Prostate gland (tissue), 2 donors: ENCODE measurements around the gene ARMC6. TPM values are rescaled to one million over a fixed set of nuclear protein-coding genes. Genes with fewer than 3 reads are reported as not detected.
"Not testable (repeated sequence)": the region's sequence is repeated elsewhere in the genome, so short reads cannot be mapped to it uniquely, and the experiment has no call there.

Source experiments
- DNase-seq: peaks from one replicate; pipeline ENCODE4 v3.0.0-alpha.2; 2019; ENCODE audit warnings: low spot score
- H3K27ac ChIP-seq, 2 donors: fragments of 200-600 bp; sonication (generic); 2 replicates each; pipeline ENCODE4 v1.5.1; 2017 to 2019
- H3K27me3 ChIP-seq: fragments of 200-600 bp; sonication (generic); replicated peaks from 2 replicates; pipeline ENCODE4 v1.5.1; 2019; ENCODE audit not compliant: insufficient read depth
- H3K36me3 ChIP-seq, 2 donors: fragments of 200-600 bp; sonication (generic); 1 replicate in 1 of 2; 2 replicates in 1 of 2; pipeline versions ENCODE4 v1.5.1 to v1.8.1; 2017 to 2019
- H3K4me1 ChIP-seq: fragments of 200-600 bp; sonication (generic); replicated peaks from 2 replicates; pipeline ENCODE4 v1.5.1; 2019
- H3K4me3 ChIP-seq, 2 donors: fragments of 200-600 bp; sonication (generic); 2 replicates each; pipeline ENCODE4 v1.5.1; 2017 to 2019
- H3K9me3 ChIP-seq: fragments of 200-600 bp; sonication (generic); 2 replicates; pipeline ENCODE4 v1.5.1; 2017
- CTCF ChIP-seq, 4 experiments: fragments of 200-600 bp in 2 of 4; fragments of 450-650 bp in 2 of 4; sonication (generic) in 2 of 4; IDR thresholded peaks; 1 replicate in 3 of 4; 2 replicates in 1 of 4; pipeline ENCODE4 v1.5.1; 2016 to 2019; ENCODE audit warnings: antibody characterized with exemption in 4 of 4, mild to moderate bottlenecking in 2 of 4, moderate library complexity in 2 of 4
- POLR2A ChIP-seq: fragments of 450-650 bp; IDR thresholded peaks from one replicate; pipeline ENCODE4 v1.6.1; 2016; ENCODE audit warnings: antibody characterized with exemption, mild to moderate bottlenecking
- POLR2AphosphoS5 ChIP-seq: sonication (generic); formaldehyde crosslinking; IDR thresholded peaks from one replicate; pipeline ENCODE4 v1.6.1; 2017; ENCODE audit warnings: antibody characterized with exemption
- WGBS: methylation state at CpG from one replicate; pipeline ENCODE4 v1.1.5; 2018; 5-methylcytosine and 5-hydroxymethylcytosine counted together
- intact Hi-C: fragments of 100-400 bp; cut with DNase I; formaldehyde crosslinking; loops from one replicate; pipeline ENCODE4 v1.14.2; 2022
- total RNA-seq, 2 donors: library from RNA; depleted of rRNA; stranded (reverse); fragments of >200 nt; gene quantifications; one replicate each; pipeline ENCODE4 v1.1.0, GENCODE V29; 2016

Gene ARMC6
- total RNA-seq, 2 donors from 2014 or later: 36.1 to 43.3 TPM

- no peaks in the 10 kb centered on the region for H3K36me3 ChIP-seq
- H3K9me3 ChIP-seq: no peaks in the 10 kb centered on the region
- WGBS: 91% methylated on average over 11 of the region's 11 CpGs
- intact Hi-C loops: no loop called here
- no peaks in the 10 kb centered on the region for H3K4me1 ChIP-seq
- H3K27me3 ChIP-seq: no peaks in the 10 kb centered on the region
- H3K27ac ChIP-seq: no peak overlapping the region
- TF ChIP-seq POLR2A (no peak), POLR2AphosphoS5 (no peak), CTCF (IDR thresholded peaks at IDR 0.05) (no peak)
- no peak for DNase-seq
- no peak overlapping the region for H3K4me3 ChIP-seq
These were observed 69.8 kb downstream of the ARMC6 start for GRCh38 chr19:19103167-19103566.

GRCh38 chr19:19105365-19106055, 72.1 kb downstream of the ARMC6 start:
- Histone ChIP-seq H3K4me3 (peak overlapping the region in 1 of 2 donors; percentile 10), H3K9me3 (no peaks in the 10 kb centered on the region), H3K27me3 (no peaks in the 10 kb centered on the region), H3K27ac (peak overlapping the region in 1 of 2 donors; percentile 18), H3K36me3 (no peaks in the 10 kb centered on the region), H3K4me1 (no peaks in the 10 kb centered on the region)
- intact Hi-C loops: no loop called here
- WGBS: 18% methylated on average over 36 of the region's 36 CpGs
- TF ChIP-seq CTCF (IDR thresholded peaks at IDR 0.05) (no peak), POLR2AphosphoS5 (no peak), POLR2A (no peak)
- peak; percentile 39 for DNase-seq

- Histone ChIP-seq H3K4me1 (no peaks in the 10 kb centered on the region), H3K4me3 (peak overlapping the region in 1 of 2 donors; percentile 10), H3K9me3 (no peaks in the 10 kb centered on the region), H3K27me3 (no peaks in the 10 kb centered on the region), H3K36me3 (no peaks in the 10 kb centered on the region), H3K27ac (no peak overlapping the region)
- intact Hi-C loops: no loop called here
- no peak for DNase-seq
- TF ChIP-seq POLR2A (no peak), POLR2AphosphoS5 (no peak), CTCF (IDR thresholded peaks at IDR 0.05) (no peak)
- 48% methylated on average over 25 of the region's 25 CpGs for WGBS
These were observed 72.7 kb downstream of the ARMC6 start for GRCh38 chr19:19106056-19106551.

- intact Hi-C loops, H3K27ac ChIP-seq, H3K4me1 ChIP-seq, H3K27me3 ChIP-seq, H3K4me3 ChIP-seq, H3K36me3 ChIP-seq, H3K9me3 ChIP-seq, DNase-seq: not testable (repeated sequence)
- 95% methylated on average over 7 of the region's 7 CpGs for WGBS
These were observed 73.5 kb downstream of the ARMC6 start for GRCh38 chr19:19106938-19107337.

GRCh38 chr19:19107654-19108053, 74.3 kb downstream of the ARMC6 start:
- 83% methylated on average over 11 of the region's 11 CpGs for WGBS
- Histone ChIP-seq H3K4me3 (no peak overlapping the region), H3K27ac (no peak overlapping the region), H3K9me3 (no peaks in the 10 kb centered on the region), H3K36me3 (no peaks in the 10 kb centered on the region), H3K4me1 (no peaks in the 10 kb centered on the region), H3K27me3 (no peaks in the 10 kb centered on the region)
- intact Hi-C loops: no loop called here
- TF ChIP-seq CTCF (IDR thresholded peaks at IDR 0.05) (no peak), POLR2AphosphoS5 (no peak), POLR2A (no peak)
- no peak for DNase-seq

Other genes with a start within 250 kb of the ARMC6 start
- 1 to 10 TPM in 1 of 2 donors, under 1 TPM in 1; 0.09 to 2.0 TPM for gene COMP, start 242.3 kb upstream of the ARMC6 start, total RNA-seq
- gene UPF1, start 201.6 kb upstream of the ARMC6 start, total RNA-seq: 100 to 1,000 TPM; 105 to 171 TPM
- 10 to 100 TPM in 1 of 2 donors, not detected in 1; 38.7 TPM for gene CERS1, start 137.4 kb upstream of the ARMC6 start, total RNA-seq
- 100 to 1,000 TPM; 402 to 553 TPM for gene COPE, start 114.2 kb upstream of the ARMC6 start, total RNA-seq
- 10 to 100 TPM; 72.0 to 91.2 TPM for gene DDX49, start 113.9 kb upstream of the ARMC6 start, total RNA-seq
- 10 to 100 TPM; 21.9 to 29.5 TPM for gene HOMER3, start 92.4 kb upstream of the ARMC6 start, total RNA-seq
- 10 to 100 TPM; 41.8 to 99.6 TPM for gene SUGP2, start 86 bp upstream of the ARMC6 start, total RNA-seq
- gene SLC25A42, start 30.4 kb downstream of the ARMC6 start, total RNA-seq: 10 to 100 TPM; 11.5 to 18.6 TPM
- 10 to 100 TPM; 24.0 to 40.9 TPM for gene TMEM161A, start 104.9 kb downstream of the ARMC6 start, total RNA-seq
- not detected for gene MEF2B, start 136.7 kb downstream of the ARMC6 start, total RNA-seq
- 10 to 100 TPM; 18.0 to 26.9 TPM for gene BORCS8, start 158.5 kb downstream of the ARMC6 start, total RNA-seq
- gene RFXANK, start 158.7 kb downstream of the ARMC6 start, total RNA-seq: 10 to 100 TPM; 44.2 to 46.3 TPM
- 10 to 100 TPM; 12.8 to 13.2 TPM for gene NR2C2AP, start 169.8 kb downstream of the ARMC6 start, total RNA-seq
- gene NCAN, start 178.4 kb downstream of the ARMC6 start, total RNA-seq: 1 to 10 TPM in 1 of 2 donors, not detected in 1; 1.2 TPM
- 1 to 10 TPM in 1 of 2 donors, not detected in 1; 3.4 TPM for gene TM6SF2, start 239.7 kb downstream of the ARMC6 start, total RNA-seq